Common myeloid progenitor, CD34-positive (primary cell): ENCODE results near the gene RBM18.

ENCODE experiments used
- CTCF ChIA-PET: fragments of 350-600 bp; sonication (Branson Sonifier 250); formaldehyde crosslinking; loops from one replicate; lab custom pipeline; 2021; ENCODE audit warnings: antibody characterized with exemption; lab: Charles Lee
- POLR2A ChIA-PET: fragments of 350-600 bp; sonication (Branson Sonifier 250); formaldehyde crosslinking; loops from one replicate; lab custom pipeline; 2021; ENCODE audit warnings: antibody characterized with exemption; lab: Charles Lee
- DNase-seq, 3 donors: peaks; one replicate each; pipeline versions ENCODE4 v3.0.0 to v3.0.0-alpha.2; 2013
- H3K27ac ChIP-seq, 2 experiments: 1 replicate in 1 of 2; 2 replicates in 1 of 2; pipeline ENCODE4 v1.7.0; 2013; ENCODE audit warnings: inconsistent platforms in 2 of 2, low read length in 2 of 2, mild to moderate bottlenecking in 2 of 2, low read depth in 1 of 2, moderate library complexity in 1 of 2; ENCODE audit not compliant: severe bottlenecking in 2 of 2, insufficient read depth in 1 of 2, poor library complexity in 1 of 2
- H3K27me3 ChIP-seq, 5 experiments: replicated peaks in 2 of 5; 1 replicate in 3 of 5; 2 replicates in 2 of 5; pipeline versions ENCODE4 v1.6.1 to v1.7.0; 2013; ENCODE audit warnings: low read length in 4 of 5, mild to moderate bottlenecking in 2 of 5, moderate library complexity in 2 of 5, inconsistent platforms in 1 of 5; ENCODE audit not compliant: insufficient read depth in 5 of 5, control insufficient read depth in 4 of 5
- H3K36me3 ChIP-seq, 4 experiments: 1 replicate in 2 of 4; 2 replicates in 2 of 4; pipeline versions ENCODE4 v1.6.1 to v1.7.0; 2013; ENCODE audit warnings: low read length in 3 of 4, control low read depth in 1 of 4, mild to moderate bottlenecking in 1 of 4; ENCODE audit not compliant: control insufficient read depth in 4 of 4, insufficient read depth in 4 of 4
- H3K4me1 ChIP-seq, 4 experiments: 1 replicate in 3 of 4; 2 replicates in 1 of 4; pipeline versions ENCODE4 v1.6.1 to v1.7.1; 2013; ENCODE audit warnings: low read length in 3 of 4, mild to moderate bottlenecking in 3 of 4, control low read depth in 1 of 4, inconsistent platforms in 1 of 4, moderate library complexity in 1 of 4; ENCODE audit not compliant: control insufficient read depth in 4 of 4, insufficient read depth in 4 of 4; ENCODE audit errors: control extremely low read depth in 1 of 4
- H3K4me3 ChIP-seq, 7 experiments: 1 replicate in 4 of 7; 2 replicates in 3 of 7; pipeline versions ENCODE4 v1.5.1 to v1.7.0; 2013; ENCODE audit warnings: mild to moderate bottlenecking in 7 of 7, low read length in 6 of 7, moderate library complexity in 6 of 7, inconsistent platforms in 2 of 7, low read depth in 2 of 7, control low read depth in 1 of 7; ENCODE audit not compliant: insufficient read depth in 4 of 7, control insufficient read depth in 1 of 7; ENCODE audit errors: extremely low read depth in 1 of 7
- H3K9me3 ChIP-seq, 5 experiments: 1 replicate in 4 of 5; 2 replicates in 1 of 5; pipeline versions ENCODE4 v1.6.1 to v1.7.1; 2013; ENCODE audit warnings: low read length in 4 of 5, mild to moderate bottlenecking in 2 of 5, inconsistent platforms in 1 of 5, low read depth in 1 of 5, moderate library complexity in 1 of 5; ENCODE audit not compliant: control insufficient read depth in 4 of 5, insufficient read depth in 2 of 5; ENCODE audit errors: control extremely low read depth in 1 of 5
- WGBS: methylation state at CpG from one replicate; pipeline ENCODE4 v1.1.5; 2013; ENCODE audit not compliant: insufficient coverage; 5-methylcytosine and 5-hydroxymethylcytosine counted together

Gene RBM18

GRCh38 chr9:122192261-122192875 lies 72.3 kb downstream of the RBM18 start:
- no peak overlapping the region for H3K4me3 ChIP-seq
- CTCF ChIA-PET = interaction anchor here (1.4 to 2.5 kb wide), 3 partner anchors 9 to 68 kb away, joined by 3 to 7 read pairs (median 4); no protein-coding TSS in a partner anchor
- no peaks in the 10 kb centered on the region for H3K4me1 ChIP-seq
- POLR2A ChIA-PET = no interaction called here
- H3K27me3 ChIP-seq = no peaks in the 10 kb centered on the region
- no peak overlapping the region for H3K27ac ChIP-seq
- H3K36me3 ChIP-seq = no peaks in the 10 kb centered on the region
- H3K9me3 ChIP-seq = no peaks in the 10 kb centered on the region
- 96% methylated on average over 5 of the region's 5 CpGs for WGBS
- no peak for DNase-seq

- WGBS = 99% methylated on average over 11 of the region's 11 CpGs
- Histone ChIP-seq H3K36me3 (no peaks in the 10 kb centered on the region), H3K4me1 (no peaks in the 10 kb centered on the region), H3K4me3 (no peak overlapping the region), H3K27me3 (no peaks in the 10 kb centered on the region), H3K27ac (no peak overlapping the region), H3K9me3 (no peaks in the 10 kb centered on the region)
- no peak for DNase-seq
- POLR2A ChIA-PET = no interaction called here
- CTCF ChIA-PET = interaction anchor here (1.4 to 2.5 kb wide), 3 partner anchors 9 to 67 kb away, joined by 3 to 7 read pairs (median 4); no protein-coding TSS in a partner anchor
Measured at GRCh38 chr9:122191584-122191983, 73.1 kb downstream of the RBM18 start.

DNA sequence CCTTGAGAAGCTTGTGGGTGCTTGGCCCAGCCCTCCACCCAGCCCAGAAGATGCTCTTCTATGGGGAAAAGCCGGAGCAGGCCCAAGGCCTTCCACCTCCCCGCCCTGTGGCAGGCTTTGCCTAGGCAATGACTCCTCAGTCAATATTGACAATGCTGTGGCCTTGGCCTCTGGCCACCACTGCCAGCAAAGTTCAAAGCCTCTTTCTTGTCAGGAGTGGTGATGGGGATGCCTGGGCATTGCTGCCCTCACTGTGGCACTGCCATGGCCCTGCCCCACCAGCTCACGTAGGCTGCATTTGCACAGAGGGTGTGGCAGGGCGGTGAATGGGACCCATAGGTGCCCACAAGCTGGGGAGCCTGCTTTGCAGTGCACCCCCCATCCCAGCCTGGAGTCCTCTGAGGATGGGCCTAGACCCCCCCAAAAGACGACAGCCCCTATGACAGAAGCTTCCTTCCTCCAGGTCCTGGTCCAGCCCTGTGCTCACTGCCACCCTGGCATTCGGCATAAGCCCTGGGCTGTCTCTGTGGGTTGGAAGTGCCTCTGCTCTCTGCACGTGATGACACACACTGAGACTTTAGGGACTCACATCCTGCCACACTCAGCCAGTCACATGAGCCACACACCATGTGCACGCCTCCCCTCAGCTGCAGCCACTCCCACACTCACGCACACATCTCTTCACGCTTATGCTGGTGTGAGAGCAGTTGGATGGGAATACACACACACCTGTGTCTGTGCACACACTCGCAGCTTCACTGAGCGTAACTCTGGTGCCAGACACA lies 73.9 kb downstream of the RBM18 start:
- POLR2A ChIA-PET = interaction anchor here (0.6 kb wide), 1 partner anchor 124 kb away, joined by 3 read pairs; no protein-coding TSS in a partner anchor
- H3K4me1 ChIP-seq = no peaks in the 10 kb centered on the region
- H3K9me3 ChIP-seq = no peaks in the 10 kb centered on the region
- no peaks in the 10 kb centered on the region for H3K27me3 ChIP-seq
- peak in 1 of 3 donors; percentile 20 for DNase-seq
- H3K36me3 ChIP-seq = no peaks in the 10 kb centered on the region
- no peak overlapping the region for H3K4me3 ChIP-seq
- CTCF ChIA-PET = interaction anchor here (1.4 to 2.5 kb wide), 2 partner anchors 21 to 66 kb away, joined by 3 to 7 read pairs; no protein-coding TSS in a partner anchor
- WGBS = 88% methylated on average over 5 of the region's 12 CpGs
- no peak overlapping the region for H3K27ac ChIP-seq

DNA sequence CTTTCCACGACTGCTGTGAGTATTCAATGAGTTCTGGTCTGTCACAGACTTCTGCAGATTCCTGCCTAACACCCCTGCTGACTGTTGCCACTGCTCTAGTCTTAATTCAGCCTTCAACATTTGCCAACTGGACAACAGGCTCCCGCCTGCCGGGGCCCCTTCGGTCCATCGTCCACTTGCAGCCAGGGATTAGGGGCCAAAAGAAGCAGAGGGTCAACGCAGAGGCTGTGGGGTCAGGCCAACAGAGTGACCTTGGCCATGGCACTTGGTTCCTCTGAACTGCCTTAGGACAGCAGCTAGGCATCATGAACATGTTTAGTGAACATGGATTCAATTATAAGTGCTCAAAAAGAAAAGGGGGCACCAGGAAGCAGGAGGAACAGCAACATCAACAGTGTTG lies 76.3 kb downstream of the RBM18 start:
- no peaks in the 10 kb centered on the region for H3K9me3 ChIP-seq
- ChIA-PET CTCF (no interaction called here), POLR2A (no interaction called here)
- H3K4me3 ChIP-seq = no peak overlapping the region
- H3K36me3 ChIP-seq = no peaks in the 10 kb centered on the region
- no peaks in the 10 kb centered on the region for H3K4me1 ChIP-seq
- no peak overlapping the region for H3K27ac ChIP-seq
- no peaks in the 10 kb centered on the region for H3K27me3 ChIP-seq
- DNase-seq = no peak
- WGBS = 94% methylated on average over 2 of the region's 6 CpGs
